Left hindlimb (tissue), 1 donor: ENCODE results near the gene TACC2.
"Not testable (repeated sequence)": the region's sequence is repeated elsewhere in the genome, so short reads cannot be mapped to it uniquely, and the experiment has no call there.

Experiments used
- DNase-seq: peaks from one replicate; pipeline ENCODE4 v3.0.0-alpha.2; 2018

Gene TACC2

DNA sequence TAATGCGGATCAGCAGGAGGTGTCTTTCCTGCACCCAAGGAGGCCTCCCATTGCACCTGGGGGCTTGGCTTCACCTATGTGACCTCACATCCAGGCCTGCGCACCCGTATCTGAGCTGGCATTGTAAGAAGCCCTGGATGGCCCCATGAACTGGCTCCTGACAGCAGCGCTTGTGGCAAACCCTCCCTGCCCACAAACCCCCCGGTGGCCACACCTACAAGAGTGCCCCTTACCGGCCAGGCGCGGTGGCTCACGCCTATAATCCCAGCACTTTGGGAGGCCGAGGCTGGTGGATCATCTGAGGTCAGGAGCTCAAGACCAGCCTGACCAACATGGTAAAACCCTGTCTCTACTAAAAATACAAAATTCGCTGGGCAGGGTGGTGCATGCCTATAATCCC lies 107.2 kb downstream of the TACC2 start:
- DNase-seq = not testable (repeated sequence)

DNA sequence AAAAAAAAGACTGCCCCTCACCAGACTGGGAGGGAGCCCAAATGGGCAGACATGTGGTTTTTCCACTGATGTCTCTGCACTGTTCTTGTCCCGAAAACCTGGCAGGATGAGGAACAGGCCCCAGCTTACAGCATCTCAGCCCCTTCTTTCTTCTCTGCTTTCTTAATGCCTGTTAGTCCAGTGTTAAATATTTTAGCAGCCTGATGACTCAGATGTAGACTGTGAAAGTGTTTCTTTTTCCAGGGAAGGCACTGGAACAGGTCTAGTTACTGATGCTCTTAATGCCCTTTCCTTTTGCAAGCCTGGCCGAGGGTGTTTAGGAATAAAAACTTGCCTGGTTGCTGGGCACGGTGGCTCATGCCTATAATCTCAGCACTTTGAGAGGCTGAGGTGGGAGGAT lies 107.7 kb downstream of the TACC2 start:
- DNase-seq = no peak

DNA sequence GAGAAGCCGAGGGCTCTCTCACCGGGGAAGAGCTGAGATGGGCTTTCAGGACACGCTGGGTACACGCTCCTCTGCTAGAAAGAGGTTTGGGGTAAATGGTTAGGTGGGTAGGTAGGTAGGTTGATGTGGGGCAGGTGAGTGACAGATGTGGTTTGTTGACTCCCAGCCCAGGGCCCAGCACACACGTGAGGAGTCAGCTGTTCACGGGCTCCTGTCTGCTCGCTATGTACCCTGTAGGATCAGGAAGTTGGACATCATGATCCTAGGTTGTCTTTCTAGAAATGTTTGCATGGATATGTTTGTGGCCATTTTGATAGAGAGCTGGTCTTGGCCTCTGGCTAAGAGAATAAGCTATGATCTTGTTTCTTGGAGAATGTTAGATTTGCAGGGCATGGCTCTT lies 109.0 kb downstream of the TACC2 start:
- DNase-seq = no peak

DNA sequence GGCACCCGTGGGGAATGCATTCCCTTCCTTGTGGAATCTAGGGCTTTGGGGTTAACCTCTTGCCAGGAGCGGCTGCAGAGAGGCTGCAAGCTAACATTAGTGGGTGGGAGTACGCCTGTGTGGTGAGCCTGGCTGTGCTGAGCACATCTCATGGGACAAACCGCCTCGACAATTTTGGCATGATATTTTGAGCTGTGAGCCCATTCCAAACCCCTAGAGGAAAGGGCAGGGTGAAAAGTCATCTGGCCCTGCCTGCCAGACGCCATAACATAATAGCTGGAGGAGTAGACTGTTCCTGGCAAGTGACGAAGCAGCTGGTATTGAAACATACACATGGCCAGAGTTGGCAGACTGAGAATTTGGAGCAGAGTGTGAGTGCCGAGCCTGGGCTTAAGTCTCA lies 110.0 kb downstream of the TACC2 start:
- DNase-seq = peak; percentile 78

DNA sequence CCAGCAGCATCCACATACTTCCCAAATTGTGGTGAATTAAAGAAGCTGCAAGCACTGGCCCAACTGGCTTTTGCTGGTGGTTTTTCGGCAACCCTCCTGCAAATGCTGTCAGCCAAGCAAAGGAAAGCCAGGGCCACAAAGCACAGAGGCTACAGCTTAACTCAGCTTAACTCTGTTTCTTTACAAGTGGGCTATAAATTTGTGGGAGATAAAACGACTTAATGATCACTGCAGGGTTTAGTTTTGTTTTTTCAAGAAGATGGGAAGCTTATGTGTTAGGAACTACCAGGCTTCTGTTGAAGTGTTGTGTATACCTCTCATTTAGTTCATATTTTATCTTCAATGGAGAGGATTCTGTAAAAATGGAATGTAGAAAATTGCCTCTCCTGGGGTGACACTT lies 110.6 kb downstream of the TACC2 start:
- no peak for DNase-seq

DNA sequence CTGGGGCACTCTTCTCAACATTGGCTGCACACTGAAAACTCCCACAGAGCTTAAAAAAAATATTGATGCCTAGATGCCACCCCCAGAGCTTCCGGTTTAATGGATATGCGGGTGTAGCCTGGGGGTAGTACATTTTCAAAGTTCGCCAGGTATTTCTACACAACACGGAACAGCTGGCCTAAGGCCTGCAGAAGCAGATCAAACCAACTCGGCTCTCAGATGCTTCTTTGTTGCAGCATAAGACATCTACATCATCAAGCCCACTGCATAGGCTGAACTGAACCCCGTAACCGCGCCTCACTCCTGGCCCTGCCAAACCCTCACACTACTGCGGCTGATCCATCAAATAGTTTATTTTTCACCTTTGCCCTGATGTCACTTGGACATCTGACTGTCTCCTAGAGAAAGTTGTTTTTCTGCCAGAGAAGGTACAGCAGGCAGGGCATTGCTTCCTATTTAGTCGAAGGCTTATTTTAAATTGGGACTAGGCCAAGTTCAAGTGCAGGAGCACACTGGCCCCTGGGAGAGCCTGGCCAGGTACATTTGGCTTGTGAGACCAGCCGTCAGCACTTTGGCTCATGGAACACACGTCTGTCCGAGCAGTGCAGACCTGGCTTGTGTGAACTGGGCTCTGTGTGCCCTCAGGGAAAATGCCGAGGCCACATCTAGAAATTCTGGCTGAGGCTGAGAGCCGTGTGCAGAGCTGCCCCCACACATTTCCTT lies 113.3 kb downstream of the TACC2 start:
- DNase-seq = no peak

DNA sequence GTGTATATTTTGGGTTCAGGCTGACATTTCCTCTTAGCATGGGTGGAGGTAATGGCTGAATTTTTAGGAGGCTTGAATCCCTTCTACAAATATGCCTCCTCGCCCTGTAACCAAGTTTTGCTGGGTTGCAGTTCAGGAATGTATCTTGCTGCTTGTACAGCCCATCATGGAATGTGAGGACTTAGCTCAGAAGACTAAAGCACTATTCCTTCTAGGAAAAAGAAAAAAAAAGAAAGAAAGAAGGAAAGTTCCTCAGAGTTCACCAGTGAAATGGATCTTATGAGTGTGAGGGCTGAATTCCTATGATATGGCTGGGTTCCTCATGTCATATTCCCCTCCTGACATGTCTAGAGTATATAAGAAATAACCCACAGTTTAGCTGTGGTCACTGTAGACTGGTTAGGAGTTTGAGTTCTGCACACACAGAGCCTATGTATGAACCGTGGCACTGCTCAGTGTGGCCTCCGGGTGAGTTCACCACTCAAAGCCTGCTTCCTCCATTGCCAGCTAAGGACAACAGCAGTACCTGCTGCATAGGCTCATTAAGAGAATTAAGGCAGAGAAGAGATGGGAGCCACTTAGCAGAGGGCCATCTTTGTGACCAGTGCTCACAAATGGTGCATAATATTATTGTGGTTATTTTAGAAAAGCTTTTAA lies 114.0 kb downstream of the TACC2 start:
- no peak for DNase-seq

DNA sequence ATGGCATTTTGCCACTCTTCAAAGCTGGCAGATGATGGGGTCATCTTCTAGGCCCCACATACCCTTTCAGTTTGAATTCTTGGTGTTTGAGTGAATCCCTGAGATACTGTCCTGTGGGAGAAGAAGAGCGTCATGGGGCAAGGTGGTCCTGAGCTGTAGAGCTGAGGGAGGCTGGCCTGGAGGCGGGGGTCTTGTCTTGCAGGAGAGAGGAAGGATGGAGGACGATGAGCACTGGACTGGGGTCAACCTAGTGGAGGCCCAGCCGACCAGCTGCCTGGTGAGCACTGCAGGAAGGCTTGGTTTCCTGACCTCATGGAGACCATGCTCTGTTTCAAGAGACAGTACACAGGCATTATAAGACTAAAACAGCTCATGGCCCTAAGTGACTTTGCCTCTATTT lies 114.6 kb downstream of the TACC2 start:
- no peak for DNase-seq

DNA sequence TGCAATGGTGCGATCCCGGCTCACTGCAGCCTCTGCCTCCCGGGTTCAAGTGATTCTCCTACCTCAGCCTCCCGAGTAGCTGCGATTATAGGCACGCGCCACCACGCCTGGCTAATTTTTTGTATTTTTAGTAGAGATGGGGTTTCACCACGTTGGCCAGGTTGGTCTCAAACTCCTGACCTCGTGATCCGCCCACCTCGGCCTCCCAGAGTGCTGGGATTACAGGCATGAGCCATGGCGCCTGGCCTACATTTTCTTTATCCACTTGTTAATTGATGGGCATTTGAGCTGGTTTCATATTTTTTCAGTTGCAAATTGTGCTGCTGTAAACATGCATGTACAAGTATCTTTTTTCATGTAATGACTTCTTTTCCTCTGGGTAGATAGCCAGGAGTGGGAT lies 119.8 kb downstream of the TACC2 start:
- not testable (repeated sequence) for DNase-seq

DNA sequence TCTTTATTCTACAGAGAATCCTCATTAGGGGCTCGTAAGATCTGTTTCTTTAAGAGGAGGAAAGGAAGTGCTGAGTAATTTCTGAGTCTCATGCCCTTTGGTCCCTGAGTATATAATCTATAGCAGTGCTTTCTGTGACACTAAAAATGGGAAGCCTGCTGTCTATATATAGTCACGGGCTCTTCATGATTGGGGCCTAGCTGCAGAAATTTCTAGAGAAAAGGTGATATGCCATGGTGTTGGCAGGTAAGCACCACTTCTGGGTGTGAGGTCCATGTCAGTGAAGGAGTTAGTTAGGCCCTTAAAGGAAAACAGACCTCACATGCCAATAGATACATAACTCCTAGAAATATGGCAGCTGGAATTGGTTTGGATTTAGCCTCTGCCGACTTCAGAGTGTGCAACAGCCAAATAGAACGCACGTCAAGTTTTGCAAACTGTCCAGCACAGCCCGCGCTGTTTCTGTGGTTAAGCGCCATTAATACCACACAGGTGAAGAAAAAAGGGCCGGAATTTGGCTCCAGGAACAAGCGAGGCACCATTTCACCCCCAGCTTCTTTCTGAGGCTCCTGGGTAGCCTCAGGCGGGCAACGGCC lies 123.2 kb downstream of the TACC2 start:
- DNase-seq = no peak

DNA sequence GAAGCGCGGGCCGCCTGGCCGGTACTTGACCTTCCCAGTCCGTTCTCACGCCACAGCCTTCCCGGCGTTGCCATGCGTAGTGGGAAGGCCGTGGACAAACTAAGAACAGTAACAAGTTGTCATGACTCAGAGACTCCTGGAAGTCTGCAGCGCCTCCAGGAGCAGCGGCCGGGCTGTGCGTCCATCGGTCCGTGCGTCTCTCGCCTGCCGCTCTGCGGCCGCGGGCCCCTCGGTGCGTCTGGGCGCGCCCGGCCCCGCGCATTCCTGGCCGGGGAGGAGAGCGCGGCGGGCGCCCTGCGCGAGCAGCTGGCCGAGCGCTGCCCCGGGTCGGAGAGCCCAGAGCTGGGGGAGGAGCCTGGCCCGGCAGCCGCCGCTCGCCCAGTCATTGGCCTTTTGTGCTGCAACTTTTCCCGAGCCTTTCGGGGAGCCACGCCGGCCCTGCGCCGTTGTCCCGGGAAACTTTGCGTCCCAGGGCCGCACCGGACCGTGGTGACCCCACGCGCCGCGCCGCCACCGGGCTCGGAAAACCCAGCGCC lies 123.7 kb downstream of the TACC2 start:
- peak; percentile 90 for DNase-seq

DNA sequence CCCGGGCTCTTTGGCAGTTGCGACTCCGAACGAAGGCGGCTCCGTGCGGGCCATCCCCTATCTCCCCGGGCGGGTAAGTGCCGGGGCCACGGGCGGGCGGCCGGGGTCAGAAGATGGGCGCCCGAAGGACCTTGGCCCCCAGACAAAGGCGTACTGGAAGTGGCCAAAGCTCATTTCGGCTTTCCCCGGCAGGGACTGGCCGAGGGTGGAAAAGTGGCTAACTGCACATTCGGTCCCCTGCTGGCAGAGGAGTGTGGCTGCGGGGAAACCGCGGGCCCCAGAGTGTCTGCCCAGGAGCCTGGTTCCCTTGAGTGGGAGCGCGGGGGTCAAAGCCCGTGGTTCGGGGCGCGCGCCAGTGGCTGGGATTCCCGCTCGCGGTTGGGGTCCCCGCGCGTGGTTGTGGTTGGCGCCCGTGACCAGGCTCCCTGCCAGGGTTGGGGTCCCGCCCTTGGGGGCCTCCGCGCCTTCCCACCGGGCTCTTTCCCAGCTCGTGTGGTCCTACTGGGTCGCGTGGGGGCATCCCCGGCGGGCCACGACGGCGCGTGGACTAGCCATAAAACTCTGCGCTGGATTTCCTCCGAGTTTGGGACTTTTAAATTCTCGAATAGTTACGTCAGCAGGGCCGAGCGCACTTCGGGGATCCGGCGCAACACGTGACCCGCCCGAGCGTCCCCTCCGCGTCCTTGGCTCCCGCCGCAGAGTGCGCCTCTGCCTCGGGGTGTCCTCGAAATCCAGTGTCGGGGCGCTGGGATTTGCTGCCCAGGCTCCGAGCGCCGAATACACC lies 124.4 kb downstream of the TACC2 start:
- peak; percentile 80 for DNase-seq

DNA sequence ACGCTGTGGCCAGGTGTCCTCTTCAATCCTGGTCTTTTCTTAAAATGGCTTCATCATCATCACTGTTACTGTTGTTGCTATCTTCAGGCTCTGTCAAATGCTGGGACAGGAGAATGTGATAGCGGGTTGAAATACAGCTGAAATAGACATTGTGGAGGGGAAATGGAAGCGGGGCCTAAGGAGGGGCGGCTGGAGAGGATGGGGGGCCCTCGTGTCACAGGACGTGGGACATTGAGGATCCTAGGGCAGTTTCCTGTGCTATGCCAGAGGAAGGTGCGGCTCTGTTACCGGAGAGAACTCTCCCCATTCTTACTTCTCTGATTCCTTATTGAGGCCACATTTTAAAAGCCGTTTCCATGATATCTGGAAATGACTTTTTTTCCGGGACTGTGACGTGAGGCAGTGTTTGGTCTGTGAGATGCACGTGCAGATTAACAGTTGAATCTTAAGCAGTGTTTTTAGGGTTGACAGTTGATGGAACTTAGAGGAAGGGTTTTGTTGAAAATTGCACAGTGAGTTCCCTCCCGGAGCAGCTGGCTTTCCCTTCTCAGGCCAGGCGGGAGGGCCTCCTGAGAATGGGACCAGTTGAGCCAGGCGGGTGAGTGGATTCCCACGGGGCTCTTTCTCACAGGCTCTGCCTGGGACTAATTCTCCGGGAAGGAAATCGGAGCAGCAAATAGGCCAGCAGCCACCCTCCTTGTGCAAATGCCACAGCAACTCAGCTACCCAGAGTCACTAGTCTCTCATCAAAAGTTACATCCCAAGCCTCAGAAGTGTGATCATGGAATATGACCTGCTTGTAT lies 125.2 kb downstream of the TACC2 start:
- DNase-seq = peak; percentile 49

DNA sequence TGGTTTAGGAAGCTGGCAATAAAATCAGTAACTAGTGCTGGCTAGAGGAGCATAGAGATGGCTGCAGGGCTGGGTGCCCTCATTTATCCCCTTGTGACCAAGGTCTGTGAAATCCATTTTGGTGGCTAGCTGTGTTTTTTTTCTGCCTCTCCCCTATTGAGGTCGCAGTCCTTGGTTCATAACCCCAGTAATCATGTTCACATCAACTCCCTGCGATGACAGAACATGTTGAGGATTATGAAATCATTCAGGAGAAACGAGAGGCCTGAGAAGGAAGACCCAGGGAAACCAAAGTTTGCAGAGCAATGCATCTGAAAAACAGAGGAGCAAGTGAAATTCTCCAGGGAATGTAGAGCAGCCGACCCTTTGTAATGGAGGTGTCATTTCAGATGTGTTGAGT lies 126.9 kb downstream of the TACC2 start:
- DNase-seq = no peak

DNA sequence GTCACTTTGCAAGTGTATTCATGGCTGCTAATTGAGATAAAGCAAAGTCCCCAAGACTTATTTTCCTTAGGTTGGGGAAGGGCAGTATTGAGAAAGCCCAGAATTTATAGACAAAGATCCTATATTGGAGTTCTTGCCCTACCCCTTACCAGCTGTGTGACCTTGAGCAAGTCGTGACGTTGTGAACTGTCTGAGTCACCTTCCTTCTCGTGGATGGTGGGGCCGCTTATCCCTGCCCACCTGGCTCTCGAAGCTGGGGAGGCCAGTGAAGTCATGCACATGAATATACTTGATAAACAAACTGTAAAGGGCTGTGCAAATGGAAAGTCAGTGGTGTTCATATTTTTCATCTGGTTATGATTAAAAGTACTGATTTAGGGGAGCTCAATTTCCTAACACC lies 127.4 kb downstream of the TACC2 start:
- no peak for DNase-seq

DNA sequence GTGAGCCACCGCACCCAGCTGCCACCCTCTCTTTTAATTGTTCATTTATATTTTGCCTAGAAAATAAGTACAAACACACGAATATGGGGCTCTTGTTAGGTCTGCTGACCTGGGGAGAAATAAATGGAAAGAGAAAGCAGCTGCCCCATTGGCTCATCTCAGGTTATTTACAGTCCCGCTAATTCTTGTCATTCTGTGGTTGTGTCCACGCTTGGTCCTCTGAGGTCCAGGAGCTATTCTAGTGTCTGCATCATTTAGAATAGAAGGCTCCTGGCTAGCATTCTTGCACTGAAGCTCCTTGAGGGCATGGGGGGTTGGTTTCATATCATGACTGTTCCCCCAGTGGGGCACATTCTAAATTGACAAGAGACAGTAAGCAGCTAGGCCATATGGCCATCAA lies 128.5 kb downstream of the TACC2 start:
- no peak for DNase-seq

DNA sequence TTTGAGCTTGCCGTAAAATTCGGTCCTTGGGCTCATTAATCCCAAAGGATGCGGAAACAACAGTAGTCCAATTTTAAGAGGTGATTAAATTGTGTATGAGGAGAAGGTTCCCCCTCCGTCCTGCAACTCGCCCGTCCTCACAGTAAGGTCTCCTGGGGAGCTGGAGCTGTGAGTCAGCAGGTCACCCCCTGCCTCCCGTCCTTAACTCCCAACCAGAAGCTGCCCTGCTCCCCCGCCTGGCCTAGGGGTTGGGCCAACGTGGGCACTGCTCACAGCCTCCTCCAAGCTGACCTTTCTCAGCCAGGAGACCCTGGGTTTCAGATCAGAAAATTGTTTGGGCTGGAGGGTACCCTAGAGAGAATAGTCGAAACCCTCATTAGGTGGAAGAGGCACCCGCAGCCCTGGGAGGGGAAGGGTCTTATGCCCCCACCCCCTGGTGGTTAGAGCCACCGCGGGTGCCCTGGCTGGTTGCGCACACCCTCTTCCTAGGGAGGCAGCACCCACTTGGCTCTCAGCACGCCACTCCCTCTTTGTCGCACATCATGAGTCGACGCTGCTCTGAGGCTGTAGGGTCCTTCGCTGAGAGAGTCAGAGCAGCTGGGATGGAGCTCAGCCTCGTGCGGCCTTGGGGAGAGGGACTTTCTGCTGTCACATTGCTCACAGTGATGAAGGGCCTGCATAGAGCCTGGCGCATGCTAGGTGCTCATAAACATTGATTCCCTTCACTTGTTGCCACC lies 131.2 kb downstream of the TACC2 start:
- no peak for DNase-seq

DNA sequence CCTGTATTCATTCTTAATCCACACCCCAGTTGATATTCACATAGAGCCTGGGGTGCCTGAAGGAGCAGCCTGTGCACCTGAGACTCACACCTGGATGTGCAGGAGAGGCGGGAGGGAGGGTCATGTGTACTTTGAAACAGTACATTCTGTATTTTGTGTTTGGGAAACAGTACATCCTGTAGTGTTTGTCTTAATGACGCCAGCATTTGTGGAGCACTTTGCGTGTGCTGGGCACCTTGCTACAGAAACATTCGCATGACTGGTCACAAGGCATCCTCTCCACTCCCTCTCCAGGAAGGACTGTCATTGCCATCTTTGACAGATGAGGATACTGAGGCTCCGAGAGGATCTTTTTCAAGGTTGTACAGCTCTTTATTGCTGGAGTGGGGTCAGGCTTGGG lies 132.1 kb downstream of the TACC2 start:
- no peak for DNase-seq

DNA sequence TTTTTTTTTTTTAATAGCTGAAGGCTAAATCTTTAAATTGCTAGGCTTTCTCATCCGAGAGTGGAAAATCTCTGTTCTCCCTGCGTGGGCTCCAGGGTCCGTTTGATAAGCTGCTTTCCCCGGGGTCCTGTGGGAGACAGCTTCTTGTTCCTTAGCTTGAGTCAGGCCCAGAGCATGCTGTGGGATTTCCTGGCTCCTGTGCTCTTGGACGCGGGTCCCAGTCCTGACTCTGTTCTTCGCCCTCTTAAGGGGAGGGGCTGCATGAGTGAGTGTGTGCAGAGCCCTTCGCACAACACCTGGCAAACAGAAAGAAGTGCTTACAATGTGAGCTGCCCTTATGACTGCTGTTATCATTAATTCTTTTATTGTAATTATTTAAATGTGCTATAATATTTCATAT lies 133.5 kb downstream of the TACC2 start:
- no peak for DNase-seq

DNA sequence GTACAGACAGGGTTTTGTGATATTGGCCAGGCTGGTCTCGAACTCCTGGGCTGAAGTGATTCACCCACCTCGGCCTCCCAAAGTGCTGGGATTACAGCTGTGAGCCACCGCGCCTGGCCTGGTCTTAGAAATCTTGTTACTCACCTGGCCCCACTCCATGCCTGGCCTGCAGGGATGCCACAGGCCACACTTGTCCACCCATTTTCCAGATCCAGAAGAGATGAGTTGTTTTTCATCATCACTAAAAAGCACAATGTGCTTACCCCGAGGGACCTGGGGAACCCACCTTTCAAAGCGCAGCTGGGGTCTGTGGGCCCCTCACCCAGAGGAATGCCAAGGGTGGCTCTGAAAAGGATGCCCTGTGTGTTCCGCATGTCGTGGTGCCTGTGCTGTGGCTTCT lies 134.2 kb downstream of the TACC2 start:
- no peak for DNase-seq

DNA sequence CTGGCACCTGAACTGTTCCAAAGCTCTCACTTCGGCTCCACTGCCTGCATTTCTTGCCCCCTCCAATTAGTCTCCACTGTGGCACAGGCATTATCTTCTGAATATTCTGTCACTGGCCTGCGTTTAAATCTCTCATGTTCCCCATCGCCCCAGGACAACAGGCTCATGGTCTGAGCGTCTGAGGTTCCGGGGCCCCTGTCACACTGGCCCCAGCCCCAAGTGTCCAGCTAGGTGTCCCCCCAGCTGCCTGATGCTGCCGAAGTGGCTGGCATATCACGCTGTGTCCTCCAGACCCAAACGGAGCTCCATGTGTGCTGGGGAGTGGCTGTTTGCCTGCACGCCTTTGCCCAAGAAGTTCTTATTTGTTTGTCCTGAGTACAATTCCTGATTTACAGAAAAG lies 135.4 kb downstream of the TACC2 start:
- DNase-seq = no peak

DNA sequence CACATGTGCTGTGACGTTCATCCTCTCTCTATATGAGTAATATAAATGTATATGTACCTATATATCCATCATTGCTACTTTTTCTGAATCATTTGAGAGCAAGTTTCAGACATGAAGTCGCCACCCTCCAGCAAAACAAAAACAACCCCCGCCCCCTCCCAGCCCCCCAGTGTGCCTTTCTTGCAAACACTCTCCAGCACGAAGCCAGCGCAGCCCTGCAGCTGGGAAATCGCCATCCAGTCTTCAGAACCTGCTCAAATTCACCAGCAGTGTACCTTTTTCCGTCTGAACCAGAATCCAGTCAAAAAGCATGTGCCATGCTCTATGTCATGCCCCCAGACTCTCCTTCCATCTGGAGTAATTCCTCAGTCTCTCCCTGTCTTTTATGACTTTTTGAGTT lies 135.8 kb downstream of the TACC2 start:
- no peak for DNase-seq
